Stimulated activated CD8-positive, alpha-beta memory T cell treated with anti-CD3 and anti-CD28 coated beads, Interleukin-12 subunit alpha, Interleukin-12 subunit beta, amount 100 ng/mL, for 24 hours (primary cell): ENCODE measurements around the gene GRIK4.

Experiments used
- DNase-seq: peaks from one replicate; pipeline ENCODE4 v3.0.0-alpha.2; 2020; ENCODE audit errors: extremely low read depth

GRIK4 gene

GRCh38 chr11:120635136-120635810, 123.7 kb downstream of the GRIK4 start:
- no peak for DNase-seq

DNA sequence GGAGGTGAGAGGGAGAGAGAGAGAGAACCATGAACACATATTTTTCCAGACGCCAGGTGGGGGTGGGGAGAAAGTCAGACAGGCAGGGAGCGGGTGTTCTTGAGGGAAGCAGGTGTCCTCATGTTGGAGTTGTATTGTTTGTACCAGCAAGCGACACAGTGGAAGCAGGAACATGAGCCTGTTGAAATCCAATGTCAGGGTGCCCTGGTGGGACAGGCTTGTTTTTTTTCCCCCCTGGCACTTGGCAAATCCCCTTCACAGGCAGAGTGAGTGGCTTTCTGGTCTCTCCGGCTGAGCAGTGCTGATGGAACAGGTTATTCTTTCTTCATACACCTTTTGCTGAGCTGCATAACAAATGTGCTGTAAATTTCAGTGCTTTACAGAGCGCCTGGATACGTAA, 125.6 kb downstream of the GRIK4 start:
- DNase-seq = no peak

DNA sequence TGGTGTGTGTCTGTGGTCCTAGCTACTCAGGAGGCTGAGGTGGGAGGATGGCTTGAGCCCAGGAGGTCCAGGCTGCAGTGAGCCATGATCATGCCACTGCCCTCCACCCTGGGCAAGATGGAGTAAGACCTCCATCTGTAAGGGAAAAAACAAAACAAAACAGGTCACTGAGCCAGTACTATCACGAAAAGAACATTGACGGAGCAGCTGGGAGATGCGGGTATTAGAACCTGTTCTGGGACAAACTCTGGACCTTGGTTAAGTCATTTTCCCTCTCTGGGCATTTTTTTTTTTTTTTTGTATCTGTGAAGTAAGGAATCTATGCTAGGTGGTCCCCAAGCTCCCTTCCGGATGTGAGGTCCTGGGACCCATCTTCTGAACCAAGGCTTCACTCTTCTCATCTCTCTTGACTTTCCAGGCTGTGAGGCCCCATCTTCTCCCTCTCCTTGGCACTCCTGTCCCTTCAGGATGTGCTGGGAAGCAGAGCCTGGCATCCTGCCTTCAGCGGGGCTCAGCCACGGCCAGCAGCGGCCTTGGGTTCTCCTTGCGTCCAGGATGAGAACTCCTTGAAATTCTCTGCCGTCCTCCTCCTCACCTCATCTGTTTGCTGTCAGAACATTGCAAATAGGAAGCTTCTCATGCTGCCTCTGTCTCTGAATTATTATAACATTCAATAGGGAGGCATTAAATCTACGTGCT, 130.8 kb downstream of the GRIK4 start:
- no peak for DNase-seq

- DNase-seq = no peak
These were observed 131.7 kb downstream of the GRIK4 start for GRCh38 chr11:120643284-120643683.

- no peak for DNase-seq
These were observed 134.1 kb downstream of the GRIK4 start for GRCh38 chr11:120645639-120646038.

GRCh38 chr11:120646206-120646605, 134.7 kb downstream of the GRIK4 start:
- no peak for DNase-seq

DNA sequence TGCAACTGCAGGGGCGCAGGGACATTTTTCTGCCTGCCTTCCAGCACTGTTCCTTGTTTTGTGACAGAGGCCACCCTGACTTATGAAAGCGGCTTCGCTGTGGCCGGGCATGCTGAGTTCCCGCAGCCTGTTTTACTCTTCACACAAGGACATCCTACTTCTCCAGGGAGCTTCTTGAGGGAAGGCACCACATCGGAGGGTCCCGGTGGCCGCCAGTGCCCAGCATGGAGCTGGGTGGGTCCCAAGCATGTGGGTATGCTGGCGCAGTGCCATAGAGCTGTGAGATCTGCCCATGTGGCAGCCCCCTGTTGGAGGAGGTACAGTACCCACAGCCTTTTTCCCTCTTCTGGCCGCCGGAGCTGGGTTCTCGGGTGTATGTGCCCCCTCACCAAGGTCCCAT, 136.1 kb downstream of the GRIK4 start:
- DNase-seq = no peak

DNA sequence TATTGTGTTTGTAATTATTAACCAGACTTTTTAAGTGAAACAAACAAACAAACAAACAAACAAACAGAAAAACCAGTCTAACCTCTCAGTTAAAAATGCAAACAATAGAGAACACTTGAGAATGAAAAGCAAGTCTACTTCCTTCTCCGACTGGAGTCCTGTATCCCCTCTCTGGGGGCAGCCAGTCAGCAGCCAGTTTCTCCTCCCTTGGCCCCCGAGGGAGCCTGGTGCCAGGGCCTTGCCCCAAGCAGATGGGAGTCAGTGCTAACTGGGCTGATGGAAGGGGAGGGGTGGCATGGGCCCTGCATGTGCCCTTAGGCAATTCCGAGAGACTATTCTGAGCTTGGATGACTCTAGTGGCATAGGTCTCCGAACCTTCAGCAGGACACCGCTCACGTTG, 137.2 kb downstream of the GRIK4 start:
- no peak for DNase-seq

DNA sequence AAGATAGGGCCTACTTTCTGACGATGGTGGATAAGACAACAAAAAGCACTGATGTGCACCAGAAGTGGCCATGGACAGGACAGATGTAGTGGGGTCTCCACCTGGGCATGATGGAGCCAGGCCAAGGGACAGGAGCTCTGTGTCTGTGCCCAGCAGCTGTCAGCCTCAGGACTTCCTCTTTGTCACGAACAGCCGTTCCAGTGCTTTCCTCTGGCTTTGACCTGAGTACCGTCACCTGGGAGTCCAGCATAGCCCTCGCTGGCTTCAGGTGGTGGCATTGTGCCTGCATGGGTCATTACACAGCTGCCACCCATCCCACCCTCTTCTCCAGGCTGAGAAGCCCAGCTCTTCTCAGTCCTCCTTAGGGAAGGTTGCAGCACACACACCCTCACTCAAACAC, 137.8 kb downstream of the GRIK4 start:
- no peak for DNase-seq

DNA sequence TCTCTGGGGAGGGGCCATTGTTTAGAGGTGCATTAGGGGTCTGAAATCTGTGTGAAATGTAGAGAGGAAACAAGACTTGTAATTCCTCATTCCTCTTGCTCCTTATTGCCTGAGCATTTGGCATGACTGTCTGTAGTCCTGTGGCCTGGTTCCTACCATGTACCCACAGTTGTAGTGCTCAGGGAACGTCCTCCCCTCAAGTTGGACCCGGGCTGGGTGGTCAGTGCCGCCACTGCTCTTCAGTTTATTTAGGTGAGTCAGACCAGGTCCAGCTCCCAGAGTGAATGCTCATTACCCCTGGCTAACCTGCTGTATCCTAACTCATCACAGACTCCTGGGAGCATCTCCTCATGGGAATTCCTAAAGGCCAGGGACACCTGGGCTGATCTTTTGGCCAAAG, 139.8 kb downstream of the GRIK4 start:
- no peak for DNase-seq

- DNase-seq = no peak
These were observed 140.3 kb downstream of the GRIK4 start for GRCh38 chr11:120651836-120652235.

GRCh38 chr11:120652705-120653335, 141.3 kb downstream of the GRIK4 start:
- DNase-seq = no peak

DNA sequence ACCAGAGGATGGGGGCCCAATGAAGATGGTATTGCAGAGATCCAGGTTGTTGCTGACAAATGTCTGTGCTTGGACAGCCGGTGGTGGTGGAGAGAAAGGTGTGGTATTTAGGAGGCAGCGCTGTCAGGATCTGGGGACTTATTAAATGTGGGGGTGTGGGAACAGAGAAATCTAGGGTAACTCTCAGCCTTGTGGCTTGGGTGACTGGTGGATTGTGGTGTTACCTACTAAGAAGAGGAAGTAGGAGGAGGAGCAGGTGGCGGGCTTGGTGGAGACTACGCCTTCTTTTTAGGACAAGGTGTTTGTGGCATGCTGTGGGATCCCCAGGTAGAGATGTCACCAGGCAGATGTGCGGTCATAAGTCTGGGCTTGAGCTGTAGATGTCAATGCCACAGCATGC, 144.0 kb downstream of the GRIK4 start:
- no peak for DNase-seq

DNA sequence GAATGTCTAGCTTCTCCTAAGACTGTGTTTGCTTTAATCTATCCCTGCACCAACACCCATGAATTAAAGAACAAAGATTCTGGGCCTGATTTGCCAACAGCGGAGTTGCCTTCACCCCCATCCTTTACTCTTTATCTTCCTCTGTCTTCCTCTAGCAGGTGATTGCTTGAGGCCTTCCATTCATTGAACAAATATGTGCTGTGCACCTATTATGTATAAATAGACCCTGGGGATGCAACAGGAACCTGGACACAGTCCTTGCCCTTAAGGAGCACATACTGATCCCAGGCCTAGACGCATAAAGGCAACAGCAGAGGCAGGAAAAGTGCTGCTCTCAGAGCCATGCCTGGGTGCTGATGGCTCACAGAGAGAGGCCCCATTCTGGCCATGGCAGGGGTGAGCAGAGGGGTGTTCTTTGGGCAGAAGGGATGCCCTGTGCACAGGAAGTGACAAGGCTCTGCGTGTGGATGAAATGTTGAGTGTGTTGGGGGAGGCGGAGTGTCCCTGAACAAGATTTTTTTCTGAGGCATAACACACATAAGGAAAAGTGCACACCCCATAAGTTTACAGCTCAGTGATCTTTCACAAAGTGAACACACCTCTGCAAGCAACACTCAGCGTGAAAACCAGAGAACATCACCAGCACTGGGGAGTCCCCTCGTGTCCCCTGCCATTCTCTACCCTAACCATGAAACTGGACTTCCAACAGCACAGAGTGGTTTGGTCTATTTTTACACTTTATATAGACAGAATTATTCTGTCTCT, 145.9 kb downstream of the GRIK4 start:
- DNase-seq = no peak

GRCh38 chr11:120658071-120658423, 146.5 kb downstream of the GRIK4 start:
- DNase-seq = no peak

GRCh38 chr11:120659076-120659475, 147.5 kb downstream of the GRIK4 start:
- DNase-seq = no peak

DNA sequence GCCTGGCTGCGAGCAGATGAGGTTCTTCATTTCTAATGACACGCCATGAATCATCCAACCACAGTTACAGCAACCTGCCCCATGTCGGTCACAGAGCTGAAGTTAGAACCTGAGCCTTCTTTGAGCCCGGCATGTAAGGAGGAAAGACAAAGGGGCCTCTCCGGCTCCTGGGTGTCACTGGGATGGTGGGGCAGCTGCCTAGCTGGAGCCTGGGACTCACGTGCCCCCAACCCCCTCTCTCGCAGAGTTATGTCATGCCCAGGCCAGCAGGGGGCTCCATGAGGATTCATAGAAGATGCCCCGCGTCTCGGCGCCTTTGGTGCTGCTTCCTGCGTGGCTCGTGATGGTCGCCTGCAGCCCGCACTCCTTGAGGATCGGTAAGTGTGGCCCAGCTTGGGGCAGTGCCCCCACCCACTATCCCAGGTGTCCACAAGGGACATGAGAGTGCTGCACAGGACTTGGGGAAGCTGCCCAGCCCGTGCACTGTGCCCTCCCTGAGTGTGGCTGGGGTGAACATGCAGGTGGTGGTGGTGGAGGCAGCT, 148.5 kb downstream of the GRIK4 start:
- no peak for DNase-seq

DNA sequence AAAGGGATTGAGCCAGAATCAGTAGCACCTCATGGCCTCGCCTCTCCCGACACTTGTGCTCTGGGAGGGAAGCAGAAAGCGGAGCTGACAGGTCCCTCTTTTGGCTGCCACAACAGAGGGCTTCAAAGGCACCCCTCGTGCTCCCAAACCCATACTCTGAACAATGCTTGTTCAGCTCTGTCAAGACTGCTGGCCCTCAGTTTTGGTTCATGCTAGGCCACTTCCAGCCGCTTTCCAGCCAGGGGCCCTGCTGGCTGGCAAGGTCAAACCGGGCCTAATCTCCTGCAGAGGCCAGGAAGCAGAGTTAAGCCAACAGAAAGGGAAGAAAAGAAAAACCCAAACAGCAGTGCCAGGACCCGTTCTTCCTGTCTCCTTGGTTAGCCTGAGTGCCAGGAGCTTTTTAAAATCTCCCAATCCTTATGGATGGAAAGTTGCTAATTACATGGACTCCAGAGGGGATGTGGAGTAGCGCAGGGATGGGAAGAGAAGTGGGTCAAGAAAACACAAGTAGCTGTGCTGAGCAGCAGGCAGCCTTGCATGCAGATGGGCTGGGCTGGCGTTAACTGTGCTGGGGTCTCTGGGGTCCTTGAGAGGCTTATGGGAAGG, 150.6 kb downstream of the GRIK4 start:
- DNase-seq = no peak

DNA sequence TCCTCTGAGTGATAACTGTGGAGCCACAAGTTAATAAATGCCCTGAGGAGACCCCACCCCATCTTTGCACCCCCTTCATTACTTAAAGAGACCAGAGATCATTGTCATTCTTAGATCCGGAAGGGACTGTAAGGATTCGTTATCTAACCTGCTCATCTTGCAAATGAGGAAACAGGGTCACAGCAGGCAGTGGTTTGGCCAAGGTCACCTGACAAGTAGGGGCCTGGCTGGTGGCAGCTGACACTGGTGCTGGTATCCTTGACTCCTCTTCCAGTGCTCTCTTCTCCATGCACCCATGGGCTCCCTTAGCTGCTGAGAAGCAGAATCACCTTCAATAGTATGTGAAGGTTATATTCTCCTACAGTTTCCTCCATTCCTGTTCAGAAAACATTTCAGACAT, 151.6 kb downstream of the GRIK4 start:
- no peak for DNase-seq

DNA sequence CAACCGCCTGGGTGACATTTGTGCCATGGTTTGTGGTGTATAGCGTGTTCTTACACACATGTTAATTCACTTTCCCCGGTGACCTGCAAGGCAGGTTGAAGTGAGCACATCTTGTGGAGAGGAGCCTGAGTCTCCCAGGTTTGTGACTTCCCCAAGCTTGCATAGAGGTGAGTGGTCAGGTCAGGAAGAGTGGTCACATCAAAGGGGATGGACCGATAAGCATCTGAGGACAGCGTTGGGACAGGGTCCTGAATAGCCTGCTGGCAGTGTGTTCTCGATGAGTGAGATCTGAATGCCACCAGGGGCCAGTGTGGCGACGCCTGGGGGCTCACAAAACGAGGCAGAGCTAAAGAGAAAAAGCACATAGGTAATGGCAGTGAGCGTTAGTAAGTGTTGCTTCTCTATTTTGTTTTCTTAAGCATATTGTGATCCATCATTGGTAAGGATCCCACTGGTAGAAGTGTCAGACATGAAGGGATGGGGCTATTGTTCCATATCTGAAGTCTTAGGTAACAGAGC, 154.6 kb downstream of the GRIK4 start:
- no peak for DNase-seq

GRCh38 chr11:120667281-120667680, 155.7 kb downstream of the GRIK4 start:
- DNase-seq = no peak

GRCh38 chr11:120667934-120668333, 156.4 kb downstream of the GRIK4 start:
- no peak for DNase-seq
